Measurements from ENCODE around the gene CD22. TPM values are rescaled to one million over a fixed set of nuclear protein-coding genes. Genes with fewer than 3 reads are reported as not detected.

The CD22 gene
- total RNA-seq, 4 donors from 2014 or later = 10.9 to 207 (median 15.7) TPM; not detected in 1

DNA sequence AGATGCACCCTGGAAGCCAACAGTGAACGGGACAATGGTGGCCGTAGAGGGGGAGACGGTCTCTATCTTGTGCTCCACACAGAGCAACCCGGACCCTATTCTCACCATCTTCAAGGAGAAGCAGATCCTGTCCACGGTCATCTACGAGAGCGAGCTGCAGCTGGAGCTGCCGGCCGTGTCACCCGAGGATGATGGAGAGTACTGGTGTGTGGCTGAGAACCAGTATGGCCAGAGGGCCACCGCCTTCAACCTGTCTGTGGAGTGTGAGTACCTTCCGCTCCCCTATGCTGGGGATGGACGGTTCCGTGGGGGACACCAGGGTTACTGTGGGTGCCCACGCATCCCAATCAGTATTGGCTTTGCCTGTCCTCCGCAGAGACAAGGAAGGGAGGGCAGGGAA, 26.5 kb upstream of the CD22 start:
- Histone ChIP-seq H3K9me3 (no peaks in the 10 kb centered on the region), H3K36me3 (no peaks in the 10 kb centered on the region), H3K27me3 (no peaks in the 10 kb centered on the region), H3K4me1 (no peaks in the 10 kb centered on the region), H3K27ac (no peak overlapping the region), H3K4me3 (no peak overlapping the region)
- TF ChIP-seq, protein P1, sequence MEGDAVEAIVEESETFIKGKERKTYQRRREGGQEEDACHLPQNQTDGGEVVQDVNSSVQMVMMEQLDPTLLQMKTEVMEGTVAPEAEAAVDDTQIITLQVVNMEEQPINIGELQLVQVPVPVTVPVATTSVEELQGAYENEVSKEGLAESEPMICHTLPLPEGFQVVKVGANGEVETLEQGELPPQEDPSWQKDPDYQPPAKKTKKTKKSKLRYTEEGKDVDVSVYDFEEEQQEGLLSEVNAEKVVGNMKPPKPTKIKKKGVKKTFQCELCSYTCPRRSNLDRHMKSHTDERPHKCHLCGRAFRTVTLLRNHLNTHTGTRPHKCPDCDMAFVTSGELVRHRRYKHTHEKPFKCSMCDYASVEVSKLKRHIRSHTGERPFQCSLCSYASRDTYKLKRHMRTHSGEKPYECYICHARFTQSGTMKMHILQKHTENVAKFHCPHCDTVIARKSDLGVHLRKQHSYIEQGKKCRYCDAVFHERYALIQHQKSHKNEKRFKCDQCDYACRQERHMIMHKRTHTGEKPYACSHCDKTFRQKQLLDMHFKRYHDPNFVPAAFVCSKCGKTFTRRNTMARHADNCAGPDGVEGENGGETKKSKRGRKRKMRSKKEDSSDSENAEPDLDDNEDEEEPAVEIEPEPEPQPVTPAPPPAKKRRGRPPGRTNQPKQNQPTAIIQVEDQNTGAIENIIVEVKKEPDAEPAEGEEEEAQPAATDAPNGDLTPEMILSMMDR (IDR thresholded peaks at IDR 0.05) = no peak
- no peak for TF ChIP-seq POLR2A (IDR thresholded peaks at IDR 0.05)
- DNase-seq = no peak

- no peak overlapping the region for H3K27ac ChIP-seq
- no peaks in the 10 kb centered on the region for H3K9me3 ChIP-seq
- H3K4me3 ChIP-seq = no peak overlapping the region
- no peaks in the 10 kb centered on the region for H3K4me1 ChIP-seq
- H3K36me3 ChIP-seq = no peaks in the 10 kb centered on the region
- H3K27me3 ChIP-seq = no peaks in the 10 kb centered on the region
- DNase-seq = no peak
- TF ChIP-seq, protein P1 (IDR thresholded peaks at IDR 0.05) = no peak
- TF ChIP-seq POLR2A (IDR thresholded peaks at IDR 0.05) = no peak
Observed at GRCh38 chr19:35303357-35303915, 25.6 kb upstream of the CD22 start.

DNA sequence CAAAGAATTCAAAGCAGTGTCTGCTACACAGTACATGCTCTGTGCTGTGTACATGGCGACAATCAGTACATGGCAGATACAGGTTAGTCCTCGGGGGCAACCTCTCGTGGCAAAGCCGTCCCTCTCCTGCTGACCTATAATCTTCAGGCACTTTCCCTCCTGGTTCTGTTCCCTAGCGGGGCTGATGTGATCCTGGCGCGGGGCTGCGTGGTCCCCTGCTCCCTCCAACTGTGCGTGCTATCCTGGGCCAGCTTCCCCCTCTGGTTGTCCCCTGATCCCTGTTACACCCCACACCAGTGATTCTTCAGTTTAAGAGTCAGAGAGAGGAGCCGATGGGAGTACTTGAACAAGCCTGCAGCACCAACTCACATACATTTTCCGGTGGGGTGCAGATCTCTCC, 25.0 kb upstream of the CD22 start:
- H3K9me3 ChIP-seq = no peaks in the 10 kb centered on the region
- H3K27me3 ChIP-seq = no peaks in the 10 kb centered on the region
- H3K4me1 ChIP-seq = no peaks in the 10 kb centered on the region
- no peak overlapping the region for H3K4me3 ChIP-seq
- DNase-seq = no peak
- no peaks in the 10 kb centered on the region for H3K36me3 ChIP-seq
- H3K27ac ChIP-seq = no peak overlapping the region
- TF ChIP-seq POLR2A (IDR thresholded peaks at IDR 0.05) = no peak
- TF ChIP-seq, protein P1 (IDR thresholded peaks at IDR 0.05) = no peak

GRCh38 chr19:35305181-35305580, 23.8 kb upstream of the CD22 start:
- H3K9me3 ChIP-seq = no peaks in the 10 kb centered on the region
- no peaks in the 10 kb centered on the region for H3K36me3 ChIP-seq
- no peak overlapping the region for H3K4me3 ChIP-seq
- H3K27me3 ChIP-seq = no peaks in the 10 kb centered on the region
- H3K27ac ChIP-seq = no peak overlapping the region
- DNase-seq = no peak
- no peaks in the 10 kb centered on the region for H3K4me1 ChIP-seq
- no peak for TF ChIP-seq POLR2A (IDR thresholded peaks at IDR 0.05)
- TF ChIP-seq, protein P1 (IDR thresholded peaks at IDR 0.05) = no peak

- H3K9me3 ChIP-seq = no peaks in the 10 kb centered on the region
Observed at GRCh38 chr19:35306473-35307246, 22.3 kb upstream of the CD22 start.

More at GRCh38 chr19:35306473-35307246, 22.3 kb upstream of the CD22 start:
- H3K4me3 ChIP-seq = no peak overlapping the region
- no peak overlapping the region for H3K27ac ChIP-seq
- no peaks in the 10 kb centered on the region for H3K36me3 ChIP-seq
- H3K4me1 ChIP-seq = no peaks in the 10 kb centered on the region
- peak in 1 of 3 donors; percentile 39 for DNase-seq
- no peaks in the 10 kb centered on the region for H3K27me3 ChIP-seq
- TF ChIP-seq POLR2A (IDR thresholded peaks at IDR 0.05) = no peak
- TF ChIP-seq, protein P1 (IDR thresholded peaks at IDR 0.05) = peak in 1 of 6 experiments; percentile 30
